Measurements from ENCODE around the gene LMX1B.

LMX1B gene

GRCh38 chr9:126618585-126619360 is 5.0 kb downstream of the LMX1B start:
- 2% methylated on average over 35 to 37 of the region's 50 CpGs for WGBS, 2 experiments (ENCODE audit: insufficient coverage in 2 of 2)
- no peak overlapping the region for H3K4me3 ChIP-seq (ENCODE audit: extremely low read depth, insufficient read depth, low read length, poor library complexity, severe bottlenecking)
- no peaks in the 10 kb centered on the region for H3K36me3 ChIP-seq (ENCODE audit: control insufficient read depth, insufficient read depth, low read length)
- H3K9me3 ChIP-seq (ENCODE audit: control insufficient read depth, low read length) = no peaks in the 10 kb centered on the region
- H3K27ac ChIP-seq (ENCODE audit: low read depth, low read length, severe bottlenecking) = no peak overlapping the region
- H3K4me1 ChIP-seq (ENCODE audit: control insufficient read depth, insufficient read depth, low read length, poor library complexity, severe bottlenecking) = peaks cover 28% of the 10 kb centered on the region

- 15 to 18% methylated on average over 4 to 8 of the region's 10 CpGs for WGBS, 2 experiments (ENCODE audit: insufficient coverage in 2 of 2)
- Histone ChIP-seq H3K4me1 (ENCODE audit: control insufficient read depth, insufficient read depth, low read length, poor library complexity, severe bottlenecking) (peaks cover 28% of the 10 kb centered on the region), H3K27ac (ENCODE audit: low read depth, low read length, severe bottlenecking) (no peak overlapping the region), H3K9me3 (ENCODE audit: control insufficient read depth, low read length) (no peaks in the 10 kb centered on the region), H3K36me3 (ENCODE audit: control insufficient read depth, insufficient read depth, low read length) (no peaks in the 10 kb centered on the region), H3K4me3 (ENCODE audit: extremely low read depth, insufficient read depth, low read length, poor library complexity, severe bottlenecking) (no peak overlapping the region)
These were observed 5.8 kb downstream of the LMX1B start for GRCh38 chr9:126619361-126620135.

GRCh38 chr9:126620478-126620877 is 6.8 kb downstream of the LMX1B start:
- H3K4me3 ChIP-seq (ENCODE audit: extremely low read depth, insufficient read depth, low read length, poor library complexity, severe bottlenecking) = no peak overlapping the region
- no peaks in the 10 kb centered on the region for H3K36me3 ChIP-seq (ENCODE audit: control insufficient read depth, insufficient read depth, low read length)
- H3K4me1 ChIP-seq (ENCODE audit: control insufficient read depth, insufficient read depth, low read length, poor library complexity, severe bottlenecking) = peaks cover 26% of the 10 kb centered on the region
- H3K27ac ChIP-seq (ENCODE audit: low read depth, low read length, severe bottlenecking) = no peak overlapping the region
- H3K9me3 ChIP-seq (ENCODE audit: control insufficient read depth, low read length) = no peaks in the 10 kb centered on the region
- WGBS, 2 experiments (ENCODE audit: insufficient coverage in 2 of 2) = 37 to 51% methylated on average over 2 to 6 of the region's 7 CpGs

GRCh38 chr9:126621061-126621918 is 7.6 kb downstream of the LMX1B start:
- Histone ChIP-seq H3K27ac (ENCODE audit: low read depth, low read length, severe bottlenecking) (no peak overlapping the region), H3K4me3 (ENCODE audit: extremely low read depth, insufficient read depth, low read length, poor library complexity, severe bottlenecking) (no peak overlapping the region), H3K4me1 (ENCODE audit: control insufficient read depth, insufficient read depth, low read length, poor library complexity, severe bottlenecking) (peaks cover 26% of the 10 kb centered on the region), H3K9me3 (ENCODE audit: control insufficient read depth, low read length) (no peaks in the 10 kb centered on the region), H3K36me3 (ENCODE audit: control insufficient read depth, insufficient read depth, low read length) (no peaks in the 10 kb centered on the region)
- 10 to 26% methylated on average over 6 to 10 of the region's 15 CpGs for WGBS, 2 experiments (ENCODE audit: insufficient coverage in 2 of 2)

GRCh38 chr9:126621919-126622735 is 8.4 kb downstream of the LMX1B start:
- no peaks in the 10 kb centered on the region for H3K9me3 ChIP-seq (ENCODE audit: control insufficient read depth, low read length)
- peaks cover 21% of the 10 kb centered on the region for H3K4me1 ChIP-seq (ENCODE audit: control insufficient read depth, insufficient read depth, low read length, poor library complexity, severe bottlenecking)
- no peaks in the 10 kb centered on the region for H3K36me3 ChIP-seq (ENCODE audit: control insufficient read depth, insufficient read depth, low read length)
- H3K27ac ChIP-seq (ENCODE audit: low read depth, low read length, severe bottlenecking) = no peak overlapping the region
- no peak overlapping the region for H3K4me3 ChIP-seq (ENCODE audit: extremely low read depth, insufficient read depth, low read length, poor library complexity, severe bottlenecking)
- 7 to 10% methylated on average over 12 to 16 of the region's 18 CpGs for WGBS, 2 experiments (ENCODE audit: insufficient coverage in 2 of 2)

GRCh38 chr9:126623314-126623666 is 9.6 kb downstream of the LMX1B start:
- Histone ChIP-seq H3K4me3 (ENCODE audit: extremely low read depth, insufficient read depth, low read length, poor library complexity, severe bottlenecking) (no peak overlapping the region), H3K4me1 (ENCODE audit: control insufficient read depth, insufficient read depth, low read length, poor library complexity, severe bottlenecking) (peaks cover 15% of the 10 kb centered on the region), H3K27ac (ENCODE audit: low read depth, low read length, severe bottlenecking) (no peak overlapping the region), H3K9me3 (ENCODE audit: control insufficient read depth, low read length) (no peaks in the 10 kb centered on the region), H3K36me3 (ENCODE audit: control insufficient read depth, insufficient read depth, low read length) (no peaks in the 10 kb centered on the region)
- 2 to 6% methylated on average over 4 to 6 of the region's 9 CpGs for WGBS, 2 experiments (ENCODE audit: insufficient coverage in 2 of 2)

GRCh38 chr9:126623667-126624478 is 10.1 kb downstream of the LMX1B start:
- H3K4me3 ChIP-seq (ENCODE audit: extremely low read depth, insufficient read depth, low read length, poor library complexity, severe bottlenecking) = no peak overlapping the region
- H3K9me3 ChIP-seq (ENCODE audit: control insufficient read depth, low read length) = no peaks in the 10 kb centered on the region
- no peak overlapping the region for H3K27ac ChIP-seq (ENCODE audit: low read depth, low read length, severe bottlenecking)
- H3K36me3 ChIP-seq (ENCODE audit: control insufficient read depth, insufficient read depth, low read length) = no peaks in the 10 kb centered on the region
- peaks cover 9% of the 10 kb centered on the region for H3K4me1 ChIP-seq (ENCODE audit: control insufficient read depth, insufficient read depth, low read length, poor library complexity, severe bottlenecking)
- 1% methylated on average over 39 to 40 of the region's 52 CpGs for WGBS, 2 experiments (ENCODE audit: insufficient coverage in 2 of 2)

- H3K4me1 ChIP-seq (ENCODE audit: control insufficient read depth, insufficient read depth, low read length, poor library complexity, severe bottlenecking) = peaks cover 3% of the 10 kb centered on the region
- 0 to 3% methylated on average over 7 to 9 of the region's 18 CpGs for WGBS, 2 experiments (ENCODE audit: insufficient coverage in 2 of 2)
- H3K9me3 ChIP-seq (ENCODE audit: control insufficient read depth, low read length) = no peaks in the 10 kb centered on the region
- no peaks in the 10 kb centered on the region for H3K36me3 ChIP-seq (ENCODE audit: control insufficient read depth, insufficient read depth, low read length)
- no peak overlapping the region for H3K4me3 ChIP-seq (ENCODE audit: extremely low read depth, insufficient read depth, low read length, poor library complexity, severe bottlenecking)
- no peak overlapping the region for H3K27ac ChIP-seq (ENCODE audit: low read depth, low read length, severe bottlenecking)
These were observed 10.7 kb downstream of the LMX1B start for GRCh38 chr9:126624479-126624826.

- H3K9me3 ChIP-seq (ENCODE audit: control insufficient read depth, low read length) = no peaks in the 10 kb centered on the region
- no peak overlapping the region for H3K4me3 ChIP-seq (ENCODE audit: extremely low read depth, insufficient read depth, low read length, poor library complexity, severe bottlenecking)
- H3K4me1 ChIP-seq (ENCODE audit: control insufficient read depth, insufficient read depth, low read length, poor library complexity, severe bottlenecking) = peaks cover 3% of the 10 kb centered on the region
- WGBS, 2 experiments (ENCODE audit: insufficient coverage in 2 of 2) = 0% methylated on average over 1 of the region's 27 CpGs; no CpG with 5 or more reads in 1 of the 2 experiments
- H3K36me3 ChIP-seq (ENCODE audit: control insufficient read depth, insufficient read depth, low read length) = no peaks in the 10 kb centered on the region
- H3K27ac ChIP-seq (ENCODE audit: low read depth, low read length, severe bottlenecking) = no peak overlapping the region
These were observed 11.2 kb downstream of the LMX1B start for GRCh38 chr9:126624912-126625311.

Measured in mesodermal cell (in vitro differentiated cells).